Measurements from ENCODE around the gene LIF.

Gene LIF

DNA sequence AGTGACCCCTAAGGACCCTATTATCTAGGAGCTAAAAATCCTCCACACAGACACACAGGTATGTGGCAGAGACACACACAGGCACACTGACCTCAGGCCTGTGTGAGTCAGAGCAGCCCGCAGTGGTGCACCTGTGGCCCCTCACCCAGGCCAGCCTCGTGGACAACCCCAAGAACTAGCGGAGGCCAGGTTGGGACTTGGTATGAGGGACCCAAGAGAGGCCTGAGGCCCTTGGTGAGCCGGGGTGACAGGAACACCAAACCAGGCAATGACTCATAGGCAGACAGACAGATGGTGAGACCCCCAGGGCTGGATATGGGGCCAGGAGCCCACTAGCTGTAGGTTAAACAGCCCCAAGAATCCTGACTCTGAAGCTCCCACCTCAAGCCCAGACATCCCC is 36.8 kb upstream of the LIF start:
- DNase-seq, result no peak

GRCh38 chr22:30282616-30283046 is 36.1 kb upstream of the LIF start:
- DNase-seq, result no peak

DNA sequence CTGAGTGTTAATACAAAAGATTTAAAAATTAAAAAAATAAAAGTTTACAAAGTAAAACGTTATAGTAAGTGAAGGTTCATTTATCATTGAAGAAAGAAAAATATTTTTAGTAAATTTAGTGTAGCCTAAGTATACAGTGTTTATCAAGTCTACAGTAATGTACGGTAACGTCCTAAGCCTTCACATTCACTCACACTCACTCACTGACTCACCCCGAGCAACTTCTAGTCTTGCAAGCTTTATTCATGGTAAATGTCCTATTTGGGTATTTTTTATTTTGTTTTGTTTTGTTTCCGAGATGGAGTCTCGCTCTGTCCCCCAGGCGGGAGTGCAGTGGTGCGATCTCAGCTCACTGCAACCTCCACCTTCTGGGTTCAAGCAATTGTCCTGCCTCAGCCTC is 33.9 kb upstream of the LIF start:
- DNase-seq, result no peak

DNA sequence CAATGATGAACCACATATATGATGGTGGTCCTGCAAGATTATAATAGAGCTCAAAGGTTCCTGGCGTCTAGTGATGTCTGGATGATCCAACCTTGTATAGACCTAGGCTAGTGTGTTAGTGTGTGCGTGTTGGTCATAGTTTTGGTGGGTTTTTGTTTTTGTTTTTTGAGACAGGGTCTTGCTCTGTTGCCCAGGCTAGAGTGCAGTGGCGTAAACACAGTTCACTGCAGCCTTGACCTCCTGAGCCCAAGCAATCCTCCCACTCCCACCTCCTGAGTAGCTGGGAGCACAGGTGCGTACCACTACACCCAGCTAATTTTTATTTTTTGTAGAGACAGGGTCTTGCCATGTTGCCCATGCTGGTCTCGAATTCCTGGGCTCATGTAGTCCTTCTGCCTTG is 33.4 kb upstream of the LIF start:
- no peak for DNase-seq

- DNase-seq, result no peak
Observed at GRCh38 chr22:30279046-30279788, 32.7 kb upstream of the LIF start.

GRCh38 chr22:30277547-30278344 is 31.2 kb upstream of the LIF start:
- DNase-seq, result no peak

DNA sequence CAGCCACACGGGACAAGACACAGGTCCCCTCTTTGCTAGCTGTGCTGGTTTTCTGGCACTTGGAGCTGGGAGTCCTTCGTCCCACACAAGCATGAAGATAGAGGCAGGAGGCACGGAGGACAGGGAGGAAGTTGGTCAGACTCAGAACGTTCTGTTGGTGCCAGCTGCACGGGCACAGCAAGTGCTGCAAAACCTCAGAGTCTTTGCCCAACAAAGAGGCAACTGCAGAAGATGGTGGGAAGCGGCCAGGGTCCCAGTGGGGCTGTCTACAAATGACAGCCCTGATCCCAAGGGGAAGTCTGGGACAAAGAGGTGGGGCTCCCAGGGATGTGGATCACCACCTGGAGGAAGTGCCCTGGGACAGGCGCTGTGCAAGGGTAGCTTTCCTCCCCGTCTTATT is 29.5 kb upstream of the LIF start:
- DNase-seq, result no peak

DNA sequence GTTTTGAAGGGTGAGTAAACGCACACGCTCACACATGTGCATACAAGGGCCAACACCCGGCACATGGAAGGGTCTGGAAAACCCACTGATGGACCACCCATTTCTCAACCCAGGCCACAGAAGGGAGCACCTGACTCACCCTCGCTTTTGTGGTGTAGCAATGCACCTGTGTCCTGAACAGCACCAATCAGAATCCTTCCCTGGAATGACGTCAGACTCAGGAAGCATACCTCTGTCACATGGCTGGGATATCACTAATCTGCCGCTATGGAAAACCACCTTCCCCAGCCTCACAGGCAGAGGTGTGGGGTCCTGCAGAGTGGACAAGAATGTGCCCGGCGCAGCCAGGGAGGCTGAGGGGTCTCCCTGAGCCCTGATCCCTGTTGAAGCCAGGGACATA is 29.1 kb upstream of the LIF start:
- no peak for DNase-seq

- no peak for DNase-seq
Observed at GRCh38 chr22:30274437-30274812, 27.9 kb upstream of the LIF start.

- DNase-seq, result no peak
Observed at GRCh38 chr22:30273711-30274436, 27.3 kb upstream of the LIF start.

- DNase-seq, result no peak
Observed at GRCh38 chr22:30272781-30273601, 26.4 kb upstream of the LIF start.

- no peak for DNase-seq
Observed at GRCh38 chr22:30270832-30271231, 24.3 kb upstream of the LIF start.

DNA sequence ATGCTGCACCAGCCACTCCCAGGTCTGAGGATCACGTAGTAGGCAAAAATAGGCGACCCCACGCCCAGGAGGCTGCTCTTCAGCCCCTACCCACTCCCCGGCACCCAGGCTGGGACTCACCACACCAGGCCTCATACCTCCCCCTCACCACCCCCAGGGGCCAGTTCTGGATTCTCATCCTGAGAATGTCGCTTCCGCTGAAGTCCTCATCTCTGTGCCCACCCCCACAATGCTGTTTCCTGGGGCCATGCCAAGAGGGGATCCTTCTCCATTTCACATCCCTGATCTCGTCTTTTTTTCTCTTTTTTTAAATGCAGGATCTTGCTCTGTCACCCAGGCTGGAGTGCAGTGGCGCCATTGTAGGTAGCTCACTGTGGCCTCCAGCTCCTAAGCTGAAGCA is 21.8 kb upstream of the LIF start:
- no peak for DNase-seq

DNA sequence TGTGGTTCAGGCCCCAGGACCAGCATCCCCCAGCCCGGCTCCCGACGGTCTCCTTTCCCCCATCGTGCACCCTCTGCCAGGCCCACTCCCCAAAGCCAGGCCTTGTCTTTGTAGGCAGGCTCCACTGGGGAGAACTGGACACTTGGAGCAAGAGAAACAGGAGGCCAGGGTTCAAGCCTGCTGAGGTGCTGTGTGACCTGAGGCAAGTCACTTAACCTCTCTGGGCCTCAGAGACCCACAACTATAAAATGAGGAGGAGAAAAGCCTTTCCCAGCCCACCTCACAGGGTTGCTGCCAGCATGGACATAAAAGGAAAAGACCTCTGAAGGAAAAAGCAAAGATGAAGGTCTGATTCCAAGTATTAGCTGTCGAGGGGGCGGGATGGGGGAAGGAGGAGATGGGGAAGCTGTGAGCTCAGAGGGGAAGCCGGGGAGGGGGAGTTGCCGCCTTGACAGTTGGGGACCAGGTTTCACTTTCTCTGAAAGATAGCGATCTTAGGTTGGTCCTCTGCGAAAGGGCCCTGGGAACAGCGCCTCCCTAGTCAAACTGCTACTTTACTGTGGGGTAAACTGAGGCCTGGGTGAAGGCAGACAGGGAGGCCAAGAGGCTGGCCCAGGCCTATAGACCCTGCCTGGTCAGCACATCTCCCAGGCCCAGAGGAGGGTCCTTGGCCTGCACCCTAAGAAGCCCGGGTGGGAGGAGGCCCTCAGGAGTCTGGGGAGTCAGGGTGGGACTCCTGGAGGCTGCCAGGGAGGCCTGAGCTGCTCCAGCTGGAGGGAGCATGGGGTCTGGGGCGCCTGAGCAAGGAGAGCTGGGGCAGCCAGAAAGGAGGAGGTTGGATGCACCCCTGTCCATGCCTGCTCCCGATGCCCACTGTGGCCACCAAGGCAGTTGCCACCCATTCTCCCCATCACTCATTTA is 21.1 kb upstream of the LIF start:
- DNase-seq, result no peak

GRCh38 chr22:30266445-30267381 is 20.2 kb upstream of the LIF start, which contains the start of gene OSM:
OSM (minus strand) TSS chr22:30266851; CDS start chr22:30266799, 52 bp downstream.
- no peak for DNase-seq

GRCh38 chr22:30265823-30266444 is 19.4 kb upstream of the LIF start:
- no peak for DNase-seq

- DNase-seq, result no peak
Observed at GRCh38 chr22:30265131-30265720, 18.7 kb upstream of the LIF start.

GRCh38 chr22:30263883-30264282 is 17.3 kb upstream of the LIF start:
- no peak for DNase-seq

GRCh38 chr22:30262917-30263741 is 16.6 kb upstream of the LIF start:
- no peak for DNase-seq
